SK-N-MC (cell line): Measurements from ENCODE around the gene KCNB1.

ENCODE experiments used
- DNase-seq: peaks from one replicate; pipeline ENCODE4 v3.0.0-alpha.2; 2011; ENCODE audit warnings: low read depth, low spot score
- H3K27ac ChIP-seq: fragments of 200-600 bp; sonication (generic); 2 replicates; pipeline ENCODE4 v1.5.1; 2016; ENCODE audit warnings: mixed run types
- H3K36me3 ChIP-seq: fragments of 200-600 bp; sonication (generic); 2 replicates; pipeline ENCODE4 v1.6.1; 2017; ENCODE audit warnings: antibody characterized with exemption, low read length, mixed read lengths; ENCODE audit not compliant: insufficient read depth
- H3K4me3 ChIP-seq: fragments of 200-600 bp; sonication (generic); 2 replicates; pipeline ENCODE4 v1.5.1; 2016
- H3K9ac ChIP-seq: fragments of 200-600 bp; sonication (generic); 2 replicates; pipeline ENCODE4 v1.8.0; 2017; ENCODE audit warnings: mixed run types, mixed read lengths; ENCODE audit not compliant: insufficient read length
- H3K9me3 ChIP-seq: fragments of 200-600 bp; sonication (generic); 2 replicates; pipeline ENCODE4 v1.6.1; 2017; ENCODE audit warnings: low read depth, mild to moderate bottlenecking, antibody characterized with exemption, low read length, moderate library complexity, mixed read lengths
- EZH2 ChIP-seq: fragments of 200-600 bp; sonication (generic); IDR thresholded peaks from one replicate; pipeline ENCODE4 v1.6.1; 2017; ENCODE audit warnings: antibody characterized with exemption
- FOXP2 ChIP-seq: optimal IDR thresholded peaks from 2 replicates; pipeline ENCODE3; 2011; ENCODE audit warnings: mild to moderate bottlenecking, moderate library complexity; ENCODE audit not compliant: insufficient read depth; ENCODE audit errors: extremely low read length, control extremely low read depth
- POLR2AphosphoS5 ChIP-seq: IDR thresholded peaks from 2 replicates; pipeline ENCODE4 v1.6.1; 2012; ENCODE audit warnings: mild to moderate bottlenecking, low read depth, low read length, borderline replicate concordance

Gene KCNB1

GRCh38 chr20:49384437-49385434 is 97.7 kb downstream of the KCNB1 start:
- TF ChIP-seq EZH2: no peak
- no peak for TF ChIP-seq POLR2AphosphoS5
- no peak for TF ChIP-seq FOXP2
- no peak overlapping the region for H3K9ac ChIP-seq
- no peaks in the 10 kb centered on the region for H3K36me3 ChIP-seq
- DNase-seq: peak; percentile 10
- no peak overlapping the region for H3K4me3 ChIP-seq
- H3K27ac ChIP-seq: no peak overlapping the region
- H3K9me3 ChIP-seq: no peaks in the 10 kb centered on the region

- H3K9me3 ChIP-seq: no peaks in the 10 kb centered on the region
- no peaks in the 10 kb centered on the region for H3K36me3 ChIP-seq
- DNase-seq: no peak
- no peak overlapping the region for H3K27ac ChIP-seq
- H3K9ac ChIP-seq: no peak overlapping the region
- no peak overlapping the region for H3K4me3 ChIP-seq
- no peak for TF ChIP-seq EZH2
- no peak for TF ChIP-seq POLR2AphosphoS5
Measured at GRCh38 chr20:49381558-49382493, 100.6 kb downstream of the KCNB1 start.

GRCh38 chr20:49380337-49380780 is 102.1 kb downstream of the KCNB1 start:
- Histone ChIP-seq H3K27ac (no peak overlapping the region), H3K36me3 (no peaks in the 10 kb centered on the region), H3K9ac (no peak overlapping the region), H3K4me3 (no peak overlapping the region), H3K9me3 (no peaks in the 10 kb centered on the region)
- DNase-seq: no peak
- TF ChIP-seq POLR2AphosphoS5 (no peak), FOXP2 (no peak), EZH2 (no peak)

GRCh38 chr20:49379338-49379737 is 103.1 kb downstream of the KCNB1 start:
- Histone ChIP-seq H3K9ac (no peak overlapping the region), H3K36me3 (no peaks in the 10 kb centered on the region), H3K4me3 (no peak overlapping the region), H3K27ac (no peak overlapping the region), H3K9me3 (no peaks in the 10 kb centered on the region)
- no peak for DNase-seq
- TF ChIP-seq FOXP2 (no peak), POLR2AphosphoS5 (no peak), EZH2 (no peak)

GRCh38 chr20:49377326-49377725 is 105.1 kb downstream of the KCNB1 start:
- Histone ChIP-seq H3K27ac (no peak overlapping the region), H3K9me3 (no peaks in the 10 kb centered on the region), H3K36me3 (no peaks in the 10 kb centered on the region), H3K4me3 (no peak overlapping the region), H3K9ac (no peak overlapping the region)
- TF ChIP-seq FOXP2: no peak
- TF ChIP-seq EZH2: no peak
- TF ChIP-seq POLR2AphosphoS5: no peak
- DNase-seq: no peak

- no peak for DNase-seq
Measured at GRCh38 chr20:49375170-49375569, 107.3 kb downstream of the KCNB1 start.

GRCh38 chr20:49372095-49372734 is 110.3 kb downstream of the KCNB1 start:
- TF ChIP-seq POLR2AphosphoS5: no peak
- DNase-seq: no peak
- H3K9me3 ChIP-seq: no peaks in the 10 kb centered on the region
- no peak overlapping the region for H3K9ac ChIP-seq
- H3K4me3 ChIP-seq: no peak overlapping the region
- no peak overlapping the region for H3K27ac ChIP-seq
- no peaks in the 10 kb centered on the region for H3K36me3 ChIP-seq

More at GRCh38 chr20:49375170-49375569, 107.3 kb downstream of the KCNB1 start:
- no peaks in the 10 kb centered on the region for H3K9me3 ChIP-seq
- no peak overlapping the region for H3K4me3 ChIP-seq
- TF ChIP-seq FOXP2: no peak
- TF ChIP-seq EZH2: no peak
- TF ChIP-seq POLR2AphosphoS5: no peak
- no peak overlapping the region for H3K27ac ChIP-seq
- H3K36me3 ChIP-seq: no peaks in the 10 kb centered on the region
- no peak overlapping the region for H3K9ac ChIP-seq

- no peak overlapping the region for H3K9ac ChIP-seq
- H3K9me3 ChIP-seq: no peaks in the 10 kb centered on the region
- no peaks in the 10 kb centered on the region for H3K36me3 ChIP-seq
- TF ChIP-seq FOXP2 (no peak), EZH2 (no peak), POLR2AphosphoS5 (no peak)
- no peak overlapping the region for H3K4me3 ChIP-seq
- no peak overlapping the region for H3K27ac ChIP-seq
- no peak for DNase-seq
Measured at GRCh38 chr20:49368596-49368995, 113.9 kb downstream of the KCNB1 start.
